Smooth muscle cell (in vitro differentiated cells): ENCODE results near the gene CHGA. TPM values are rescaled to one million over a fixed set of nuclear protein-coding genes. Genes with fewer than 3 reads are reported as not detected.

ENCODE experiments used
- DNase-seq: peaks from one replicate; lab custom pipeline; 2025; ENCODE audit not compliant: unreplicated experiment; lab: John Stamatoyannopoulos, UW
- H2AFZ ChIP-seq: fragments of 200-600 bp; sonication (generic); 2 replicates; pipeline ENCODE4 v1.6.0; 2016; ENCODE audit warnings: antibody characterized with exemption, low read depth, mild to moderate bottlenecking
- H3F3A ChIP-seq: fragments of 200-600 bp; sonication (generic); 2 replicates; pipeline ENCODE4 v1.6.0; 2017; ENCODE audit warnings: antibody characterized with exemption, low read depth
- H3K27ac ChIP-seq: fragments of 200-600 bp; sonication (generic); 2 replicates; pipeline ENCODE4 v1.5.1; 2016; ENCODE audit warnings: low read depth, mild to moderate bottlenecking
- H3K27me3 ChIP-seq: fragments of 200-600 bp; sonication (generic); 2 replicates; pipeline ENCODE4 v1.6.1; 2016; ENCODE audit warnings: low read depth, mild to moderate bottlenecking
- H3K36me3 ChIP-seq: fragments of 200-600 bp; sonication (generic); 2 replicates; pipeline ENCODE4 v1.5.1; 2016; ENCODE audit warnings: low read depth
- H3K4me1 ChIP-seq: fragments of 200-600 bp; sonication (generic); 2 replicates; pipeline ENCODE4 v1.5.1; 2016; ENCODE audit warnings: low read depth
- H3K4me2 ChIP-seq: fragments of 200-600 bp; sonication (generic); 2 replicates; pipeline ENCODE4 v1.6.0; 2016; ENCODE audit warnings: mild to moderate bottlenecking
- H3K4me3 ChIP-seq: fragments of 200-600 bp; sonication (generic); 2 replicates; pipeline ENCODE4 v1.5.1; 2016; ENCODE audit warnings: mild to moderate bottlenecking
- H3K79me2 ChIP-seq: fragments of 200-600 bp; sonication (generic); 2 replicates; pipeline ENCODE4 v1.6.0; 2016; ENCODE audit warnings: low read depth, mild to moderate bottlenecking
- H3K9ac ChIP-seq: fragments of 200-600 bp; sonication (generic); 2 replicates; pipeline ENCODE4 v1.6.0; 2016; ENCODE audit warnings: low read depth
- H3K9me3 ChIP-seq: fragments of 200-600 bp; sonication (generic); replicated peaks from 2 replicates; pipeline ENCODE4 v1.5.1; 2016; ENCODE audit warnings: low read depth
- H4K20me1 ChIP-seq: fragments of 200-600 bp; sonication (generic); 2 replicates; pipeline ENCODE4 v1.6.0; 2016; ENCODE audit warnings: low read depth
- CTCF ChIP-seq: fragments of 200-600 bp; sonication (generic); IDR thresholded peaks from 2 replicates; pipeline ENCODE4 v1.5.1; 2017; ENCODE audit warnings: borderline replicate concordance, mild to moderate bottlenecking, antibody characterized with exemption; ENCODE audit not compliant: insufficient read depth, poor library complexity, severe bottlenecking
- WGBS: methylation state at CpG from one replicate; pipeline ENCODE4 v1.1.7; 2016; ENCODE audit warnings: low lambda C conversion rate; 5-methylcytosine and 5-hydroxymethylcytosine counted together
- polyA plus RNA-seq: library from polyadenylated mRNA; unstranded; fragments of >200 nt; fragmentation: Nextera tagmentation; extraction: Ambion mirVana; gene quantifications from 2 replicates; pipeline ENCODE4 v1.2.1, GENCODE V29; 2016
- total RNA-seq: library from RNA; depleted of rRNA; stranded (reverse); fragments of >200 nt; gene quantifications from 2 replicates; pipeline ENCODE4 v1.2.3, GENCODE V29; 2014

The CHGA gene
- total and polyA plus RNA-seq, 2 experiments from 2014 or later, result not detected

DNA sequence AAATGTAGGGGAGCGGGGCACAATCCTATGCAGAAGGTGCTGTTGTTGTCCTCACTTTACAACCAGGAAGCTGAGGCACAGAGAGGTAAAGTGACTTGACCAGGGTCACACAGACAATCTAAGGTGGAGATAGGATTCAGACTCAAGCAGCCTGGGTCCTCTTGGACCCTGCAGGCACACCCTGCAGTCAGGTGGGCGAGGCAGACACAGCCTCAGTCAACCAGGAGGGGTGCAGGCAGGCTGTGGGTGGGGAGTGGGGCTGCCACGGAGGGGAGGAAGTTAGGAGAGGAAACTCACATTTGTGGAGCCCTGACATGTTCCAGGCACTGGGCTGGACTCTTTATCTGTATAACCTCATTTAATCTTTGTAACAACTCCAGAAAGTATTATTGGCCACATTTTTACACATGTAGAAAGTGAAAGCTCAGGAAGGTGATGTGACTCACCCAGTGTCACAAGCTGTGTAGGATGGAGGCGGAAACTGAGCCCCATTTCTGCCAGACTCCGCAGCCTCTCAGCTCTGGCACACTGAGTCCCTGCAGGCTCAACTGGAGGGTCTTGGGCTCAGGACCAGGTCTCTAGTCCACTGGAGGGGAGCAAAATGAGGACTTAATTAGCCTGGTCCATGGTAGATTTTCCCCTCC, 24.9 kb upstream of the CHGA start:
- Histone ChIP-seq H3K4me2 (no peak overlapping the region), H3K36me3 (no peaks in the 10 kb centered on the region), H4K20me1 (no peaks in the 10 kb centered on the region), H3K27ac (no peak overlapping the region), H3K4me1 (no peaks in the 10 kb centered on the region), H3K79me2 (no peaks in the 10 kb centered on the region), H3K9ac (no peak overlapping the region), H3F3A (no peaks in the 10 kb centered on the region), H3K9me3 (no peaks in the 10 kb centered on the region), H2AFZ (no peak overlapping the region), H3K4me3 (no peak overlapping the region), H3K27me3 (peaks cover 14% of the 10 kb centered on the region)
- DNase-seq, result no peak
- 83% methylated on average over 5 of the region's 5 CpGs for WGBS
- no peak for TF ChIP-seq CTCF

DNA sequence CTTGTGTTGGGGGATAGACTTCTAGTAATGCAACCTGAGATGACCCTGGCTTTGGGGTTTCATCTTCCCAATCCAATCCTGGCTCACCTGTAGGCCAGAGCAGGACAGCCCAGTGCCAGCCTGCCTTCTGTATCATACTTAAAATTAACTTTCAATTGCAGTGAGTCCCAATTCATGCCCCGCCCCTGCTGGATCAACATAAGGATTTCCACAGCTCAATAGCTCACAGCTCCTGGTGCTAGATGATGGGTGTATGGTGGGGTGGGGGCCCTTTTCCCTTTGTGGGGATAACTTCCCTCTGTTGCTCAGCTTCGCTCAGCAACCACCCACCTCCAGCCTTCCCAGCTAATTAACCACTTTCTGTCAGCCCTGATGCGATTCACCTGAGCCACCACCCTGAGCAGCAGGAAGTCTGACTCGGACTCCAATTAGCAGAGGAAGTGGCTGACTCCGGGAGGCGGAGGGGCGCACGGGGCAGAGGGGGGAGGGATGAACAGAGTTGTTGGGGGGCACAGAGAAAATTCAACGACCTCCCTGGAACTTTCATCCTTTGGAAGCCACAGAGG, 24.3 kb upstream of the CHGA start:
- H3K79me2 ChIP-seq, result no peaks in the 10 kb centered on the region
- H3F3A ChIP-seq, result no peaks in the 10 kb centered on the region
- H3K4me3 ChIP-seq, result no peak overlapping the region
- H4K20me1 ChIP-seq, result no peaks in the 10 kb centered on the region
- no peak overlapping the region for H3K27ac ChIP-seq
- H3K9me3 ChIP-seq, result no peaks in the 10 kb centered on the region
- no peak overlapping the region for H3K9ac ChIP-seq
- no peak for TF ChIP-seq CTCF
- H3K27me3 ChIP-seq, result peaks cover 20% of the 10 kb centered on the region
- DNase-seq, result no peak
- H3K36me3 ChIP-seq, result no peaks in the 10 kb centered on the region
- WGBS, result 54% methylated on average over 9 of the region's 9 CpGs
- no peak overlapping the region for H3K4me2 ChIP-seq
- no peak overlapping the region for H2AFZ ChIP-seq
- H3K4me1 ChIP-seq, result no peaks in the 10 kb centered on the region

DNA sequence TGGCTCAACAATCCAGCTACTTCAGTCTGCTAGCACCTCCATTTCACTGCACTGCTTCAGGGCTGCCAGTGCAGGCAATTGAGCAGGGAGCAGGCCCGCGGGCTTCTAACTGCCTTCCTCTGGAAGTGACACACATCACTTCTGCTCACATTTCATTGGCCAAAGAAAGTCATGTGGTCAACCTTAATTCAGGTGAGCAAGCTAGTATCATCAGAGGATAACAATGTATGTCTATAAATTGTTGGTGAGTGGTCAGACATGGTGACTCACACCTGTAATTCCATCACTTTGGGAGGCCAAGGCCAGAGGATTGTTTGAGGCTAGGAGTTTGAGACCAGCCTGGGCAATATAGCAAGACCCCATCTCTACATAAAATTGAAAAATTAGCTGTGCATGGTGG, 22.3 kb upstream of the CHGA start:
- H3F3A ChIP-seq, result no peaks in the 10 kb centered on the region
- 94% methylated on average over 2 of the region's 2 CpGs for WGBS
- DNase-seq, result no peak
- H2AFZ ChIP-seq, result no peak overlapping the region
- no peak overlapping the region for H3K9ac ChIP-seq
- no peaks in the 10 kb centered on the region for H4K20me1 ChIP-seq
- H3K36me3 ChIP-seq, result no peaks in the 10 kb centered on the region
- no peak overlapping the region for H3K4me3 ChIP-seq
- H3K27ac ChIP-seq, result no peak overlapping the region
- H3K4me2 ChIP-seq, result no peak overlapping the region
- TF ChIP-seq CTCF, result no peak
- no peaks in the 10 kb centered on the region for H3K9me3 ChIP-seq
- peaks cover 30% of the 10 kb centered on the region for H3K27me3 ChIP-seq
- H3K4me1 ChIP-seq, result no peaks in the 10 kb centered on the region
- no peaks in the 10 kb centered on the region for H3K79me2 ChIP-seq

- no peak for TF ChIP-seq CTCF
- H4K20me1 ChIP-seq, result no peaks in the 10 kb centered on the region
- H3K27ac ChIP-seq, result no peak overlapping the region
- peaks cover 30% of the 10 kb centered on the region for H3K27me3 ChIP-seq
- no peak for DNase-seq
- H3K4me2 ChIP-seq, result no peak overlapping the region
- H3K36me3 ChIP-seq, result no peaks in the 10 kb centered on the region
- H3F3A ChIP-seq, result no peaks in the 10 kb centered on the region
- 87% methylated on average over 6 of the region's 6 CpGs for WGBS
- no peaks in the 10 kb centered on the region for H3K79me2 ChIP-seq
- H2AFZ ChIP-seq, result no peak overlapping the region
- no peaks in the 10 kb centered on the region for H3K9me3 ChIP-seq
- H3K4me3 ChIP-seq, result no peak overlapping the region
- no peak overlapping the region for H3K9ac ChIP-seq
- no peaks in the 10 kb centered on the region for H3K4me1 ChIP-seq
Observed at GRCh38 chr14:92902191-92902590, 20.8 kb upstream of the CHGA start.
